Smooth muscle cell (in vitro differentiated cells): ENCODE results near the gene RBM14. TPM values are rescaled to one million over a fixed set of nuclear protein-coding genes. Genes with fewer than 3 reads are reported as not detected.

Experiments used
- DNase-seq: peaks from one replicate; lab custom pipeline; 2025; ENCODE audit not compliant: unreplicated experiment; lab: John Stamatoyannopoulos, UW
- H2AFZ ChIP-seq: fragments of 200-600 bp; sonication (generic); 2 replicates; pipeline ENCODE4 v1.6.0; 2016; ENCODE audit warnings: antibody characterized with exemption, low read depth, mild to moderate bottlenecking
- H3F3A ChIP-seq: fragments of 200-600 bp; sonication (generic); 2 replicates; pipeline ENCODE4 v1.6.0; 2017; ENCODE audit warnings: antibody characterized with exemption, low read depth
- H3K27ac ChIP-seq: fragments of 200-600 bp; sonication (generic); 2 replicates; pipeline ENCODE4 v1.5.1; 2016; ENCODE audit warnings: low read depth, mild to moderate bottlenecking
- H3K27me3 ChIP-seq: fragments of 200-600 bp; sonication (generic); 2 replicates; pipeline ENCODE4 v1.6.1; 2016; ENCODE audit warnings: low read depth, mild to moderate bottlenecking
- H3K36me3 ChIP-seq: fragments of 200-600 bp; sonication (generic); 2 replicates; pipeline ENCODE4 v1.5.1; 2016; ENCODE audit warnings: low read depth
- H3K4me1 ChIP-seq: fragments of 200-600 bp; sonication (generic); 2 replicates; pipeline ENCODE4 v1.5.1; 2016; ENCODE audit warnings: low read depth
- H3K4me2 ChIP-seq: fragments of 200-600 bp; sonication (generic); 2 replicates; pipeline ENCODE4 v1.6.0; 2016; ENCODE audit warnings: mild to moderate bottlenecking
- H3K4me3 ChIP-seq: fragments of 200-600 bp; sonication (generic); 2 replicates; pipeline ENCODE4 v1.5.1; 2016; ENCODE audit warnings: mild to moderate bottlenecking
- H3K79me2 ChIP-seq: fragments of 200-600 bp; sonication (generic); 2 replicates; pipeline ENCODE4 v1.6.0; 2016; ENCODE audit warnings: low read depth, mild to moderate bottlenecking
- H3K9ac ChIP-seq: fragments of 200-600 bp; sonication (generic); 2 replicates; pipeline ENCODE4 v1.6.0; 2016; ENCODE audit warnings: low read depth
- H3K9me3 ChIP-seq: fragments of 200-600 bp; sonication (generic); replicated peaks from 2 replicates; pipeline ENCODE4 v1.5.1; 2016; ENCODE audit warnings: low read depth
- H4K20me1 ChIP-seq: fragments of 200-600 bp; sonication (generic); 2 replicates; pipeline ENCODE4 v1.6.0; 2016; ENCODE audit warnings: low read depth
- WGBS: methylation state at CpG from one replicate; pipeline ENCODE4 v1.1.7; 2016; ENCODE audit warnings: low lambda C conversion rate; 5-methylcytosine and 5-hydroxymethylcytosine counted together
- polyA plus RNA-seq: library from polyadenylated mRNA; unstranded; fragments of >200 nt; fragmentation: Nextera tagmentation; extraction: Ambion mirVana; gene quantifications from 2 replicates; pipeline ENCODE4 v1.2.1, GENCODE V29; 2016
- total RNA-seq: library from RNA; depleted of rRNA; stranded (reverse); fragments of >200 nt; gene quantifications from 2 replicates; pipeline ENCODE4 v1.2.3, GENCODE V29; 2014
- TF ChIP-seq, protein P1 (sequence below): fragments of 200-600 bp; sonication (generic); IDR thresholded peaks from 2 replicates; pipeline ENCODE4 v1.5.1; 2017; ENCODE audit warnings: borderline replicate concordance, mild to moderate bottlenecking, antibody characterized with exemption; ENCODE audit not compliant: insufficient read depth, poor library complexity, severe bottlenecking

Gene RBM14
- total RNA-seq (25.3 and 34.4 TPM in 2 replicates), polyA plus RNA-seq (41.0 and 41.1 TPM in 2 replicates)

DNA sequence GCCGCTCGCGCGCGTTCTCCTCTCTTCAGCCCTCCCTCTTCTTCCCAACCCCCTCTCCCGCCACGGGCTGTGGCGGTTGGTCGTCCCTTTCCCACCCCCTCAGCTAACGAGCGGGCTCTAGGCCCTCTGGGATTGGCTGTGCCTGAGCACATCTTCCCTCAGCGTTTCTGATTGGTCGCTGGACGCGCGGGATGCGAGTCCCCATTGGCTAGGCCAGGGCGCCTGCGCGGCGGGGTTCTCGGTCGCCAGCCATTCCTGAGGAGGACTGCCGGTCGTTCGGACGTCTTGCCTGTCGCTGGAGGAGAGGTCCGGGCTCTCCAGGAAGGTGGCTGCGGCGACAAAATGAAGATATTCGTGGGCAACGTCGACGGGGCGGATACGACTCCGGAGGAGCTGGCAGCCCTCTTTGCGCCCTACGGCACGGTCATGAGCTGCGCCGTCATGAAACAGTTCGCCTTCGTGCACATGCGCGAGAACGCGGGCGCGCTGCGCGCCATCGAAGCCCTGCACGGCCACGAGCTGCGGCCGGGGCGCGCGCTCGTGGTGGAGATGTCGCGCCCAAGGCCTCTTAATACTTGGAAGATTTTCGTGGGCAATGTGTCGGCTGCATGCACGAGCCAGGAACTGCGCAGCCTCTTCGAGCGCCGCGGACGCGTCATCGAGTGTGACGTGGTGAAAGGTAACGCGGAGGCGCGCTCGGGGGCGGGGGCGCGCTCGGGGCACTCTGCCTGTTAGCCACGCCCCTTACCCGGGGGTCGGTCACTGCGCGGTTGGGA lies at the start of gene RBM14:
Gene RBM14 (plus strand): TSS at position 252 of the 776 bp plus-strand sequence. CDS start 91 bp downstream, at position 343.
- under 1% methylated on average over 89 of the region's 90 CpGs for WGBS
- Histone ChIP-seq H3K9me3 (no peaks in the 10 kb centered on the region), H3F3A (peaks cover 31% of the 10 kb centered on the region), H2AFZ (peak within 1 kb of the TSS; percentile 54), H3K4me1 (peaks cover 35% of the 10 kb centered on the region), H3K9ac (peak within 1 kb of the TSS; percentile 96), H4K20me1 (peaks cover 48% of the 10 kb centered on the region), H3K4me2 (peak within 1 kb of the TSS; percentile 98), H3K27ac (peak within 1 kb of the TSS; percentile 97), H3K27me3 (no peaks in the 10 kb centered on the region), H3K36me3 (no peaks in the 10 kb centered on the region), H3K79me2 (peaks cover 49% of the 10 kb centered on the region), H3K4me3 (peak within 1 kb of the TSS; percentile 81)
- TF ChIP-seq, protein P1, sequence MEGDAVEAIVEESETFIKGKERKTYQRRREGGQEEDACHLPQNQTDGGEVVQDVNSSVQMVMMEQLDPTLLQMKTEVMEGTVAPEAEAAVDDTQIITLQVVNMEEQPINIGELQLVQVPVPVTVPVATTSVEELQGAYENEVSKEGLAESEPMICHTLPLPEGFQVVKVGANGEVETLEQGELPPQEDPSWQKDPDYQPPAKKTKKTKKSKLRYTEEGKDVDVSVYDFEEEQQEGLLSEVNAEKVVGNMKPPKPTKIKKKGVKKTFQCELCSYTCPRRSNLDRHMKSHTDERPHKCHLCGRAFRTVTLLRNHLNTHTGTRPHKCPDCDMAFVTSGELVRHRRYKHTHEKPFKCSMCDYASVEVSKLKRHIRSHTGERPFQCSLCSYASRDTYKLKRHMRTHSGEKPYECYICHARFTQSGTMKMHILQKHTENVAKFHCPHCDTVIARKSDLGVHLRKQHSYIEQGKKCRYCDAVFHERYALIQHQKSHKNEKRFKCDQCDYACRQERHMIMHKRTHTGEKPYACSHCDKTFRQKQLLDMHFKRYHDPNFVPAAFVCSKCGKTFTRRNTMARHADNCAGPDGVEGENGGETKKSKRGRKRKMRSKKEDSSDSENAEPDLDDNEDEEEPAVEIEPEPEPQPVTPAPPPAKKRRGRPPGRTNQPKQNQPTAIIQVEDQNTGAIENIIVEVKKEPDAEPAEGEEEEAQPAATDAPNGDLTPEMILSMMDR: no peak
- DNase-seq: peak; percentile 94

DNA sequence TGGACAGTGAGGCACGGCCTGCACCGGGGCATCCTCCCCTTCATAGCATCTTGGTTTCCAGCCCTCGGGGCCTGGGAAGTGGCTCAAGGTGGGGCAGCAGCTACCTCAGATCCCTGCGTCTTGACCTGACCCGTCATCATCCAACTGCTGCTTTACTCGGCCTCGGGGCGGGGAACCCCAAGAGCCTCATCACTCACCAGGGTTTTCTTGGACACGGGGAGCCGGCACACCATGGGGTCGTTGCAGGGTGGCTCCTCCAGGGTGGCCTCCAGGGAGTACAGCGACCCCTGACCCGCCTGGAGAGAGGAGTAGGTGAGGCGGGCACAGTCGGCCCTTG lies 48.7 kb upstream of the RBM14 start:
- no peak overlapping the region for H2AFZ ChIP-seq
- H4K20me1 ChIP-seq: no peaks in the 10 kb centered on the region
- no peak overlapping the region for H3K27ac ChIP-seq
- no peak for DNase-seq
- H3F3A ChIP-seq: no peaks in the 10 kb centered on the region
- H3K4me3 ChIP-seq: no peak overlapping the region
- TF ChIP-seq, protein P1: no peak
- no peaks in the 10 kb centered on the region for H3K79me2 ChIP-seq
- no peaks in the 10 kb centered on the region for H3K9me3 ChIP-seq
- no peak overlapping the region for H3K9ac ChIP-seq
- peaks cover 11% of the 10 kb centered on the region for H3K4me1 ChIP-seq
- no peak overlapping the region for H3K4me2 ChIP-seq
- H3K36me3 ChIP-seq: no peaks in the 10 kb centered on the region
- 99% methylated on average over 15 of the region's 15 CpGs for WGBS
- H3K27me3 ChIP-seq: no peaks in the 10 kb centered on the region

DNA sequence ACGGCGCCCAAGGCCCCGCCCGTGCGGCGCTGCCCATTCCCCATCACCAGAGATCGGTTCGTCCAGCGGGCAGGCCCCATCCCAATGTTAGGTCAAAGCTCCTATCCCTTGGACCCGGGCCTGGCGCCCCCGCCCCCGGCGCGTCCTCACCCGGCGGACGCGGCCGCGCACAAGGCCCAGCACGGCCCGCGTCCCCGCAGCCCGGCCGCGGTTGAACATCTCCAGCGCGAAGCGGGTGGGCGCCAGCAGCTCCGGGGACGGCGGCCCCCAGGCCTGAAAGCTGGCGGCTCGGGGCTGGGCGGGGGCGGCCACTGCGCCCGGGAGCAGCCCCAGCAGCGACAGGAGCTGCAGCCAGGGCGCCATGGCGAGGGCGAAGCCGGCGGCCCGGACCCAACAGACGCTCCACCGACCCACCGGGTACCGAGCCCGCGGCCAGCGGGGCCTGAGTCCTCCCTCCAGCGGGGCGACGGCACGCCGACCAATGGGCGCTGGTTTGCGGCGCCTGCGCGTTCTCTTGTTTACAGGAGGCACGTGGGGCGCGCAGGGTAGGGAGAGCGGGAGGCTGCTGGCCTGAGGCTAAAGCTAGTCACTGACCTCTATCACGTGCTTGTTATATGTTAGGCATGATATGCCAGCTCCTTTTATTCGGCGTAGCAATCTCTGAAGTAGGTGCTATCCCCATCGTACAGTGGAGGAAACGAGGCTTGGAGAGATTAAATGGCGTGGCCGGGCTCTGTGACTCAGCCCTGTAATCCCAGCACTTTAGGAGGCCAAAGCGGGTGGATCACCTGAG lies 48.1 kb upstream of the RBM14 start, which contains the start of gene CTSF:
Gene CTSF (minus strand): TSS at position 483 of the 793 bp plus-strand sequence. CDS start 120 bp downstream, at position 363.
- DNase-seq: no peak
- TF ChIP-seq, protein P1: no peak
- no peaks in the 10 kb centered on the region for H3K9me3 ChIP-seq
- no peaks in the 10 kb centered on the region for H3K36me3 ChIP-seq
- H2AFZ ChIP-seq: no peak within 1 kb of the TSS
- H4K20me1 ChIP-seq: no peaks in the 10 kb centered on the region
- 96% methylated on average over 66 of the region's 77 CpGs for WGBS
- H3K4me3 ChIP-seq: no peak within 1 kb of the TSS
- no peaks in the 10 kb centered on the region for H3K79me2 ChIP-seq
- peaks cover 11% of the 10 kb centered on the region for H3K4me1 ChIP-seq
- no peaks in the 10 kb centered on the region for H3F3A ChIP-seq
- H3K9ac ChIP-seq: no peak within 1 kb of the TSS
- H3K27ac ChIP-seq: no peak within 1 kb of the TSS
- H3K4me2 ChIP-seq: no peak within 1 kb of the TSS
- no peaks in the 10 kb centered on the region for H3K27me3 ChIP-seq
